Astrocyte (in vitro differentiated cells and primary cell): Measurements from ENCODE around the gene KPNA1.

Experiments
- EZH2 ChIP-seq: IDR thresholded peaks from 2 replicates; pipeline ENCODE4 v1.6.1; 2012; ENCODE audit warnings: mild to moderate bottlenecking, low read length, inconsistent platforms; ENCODE audit not compliant: insufficient read depth
- TF ChIP-seq, protein P1 (sequence below): IDR thresholded peaks from 2 replicates; pipeline ENCODE4 v1.5.1; 2011; ENCODE audit warnings: low read depth, mild to moderate bottlenecking, inconsistent platforms, low read length, moderate library complexity; ENCODE audit not compliant: insufficient read depth

DNA sequence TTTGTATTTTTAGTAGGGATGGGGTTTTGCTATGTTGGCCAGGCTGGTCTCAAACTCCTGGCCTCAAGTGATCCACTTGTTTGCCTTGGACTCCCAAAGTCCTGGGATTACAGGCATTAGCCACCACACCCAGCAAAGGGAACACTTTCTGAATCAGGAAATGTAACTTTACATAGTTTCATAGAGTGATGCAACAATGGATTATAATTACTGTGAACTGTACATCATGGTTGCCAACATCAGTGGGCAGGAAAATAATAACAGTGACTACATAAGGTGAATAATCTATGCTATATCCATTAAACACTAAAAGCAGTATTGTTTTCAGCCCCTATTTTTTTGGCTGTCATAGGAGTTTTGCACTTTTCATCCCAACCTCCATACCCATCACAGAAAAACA lies 5.0 kb upstream of the KPNA1 start:
- TF ChIP-seq, protein P1, sequence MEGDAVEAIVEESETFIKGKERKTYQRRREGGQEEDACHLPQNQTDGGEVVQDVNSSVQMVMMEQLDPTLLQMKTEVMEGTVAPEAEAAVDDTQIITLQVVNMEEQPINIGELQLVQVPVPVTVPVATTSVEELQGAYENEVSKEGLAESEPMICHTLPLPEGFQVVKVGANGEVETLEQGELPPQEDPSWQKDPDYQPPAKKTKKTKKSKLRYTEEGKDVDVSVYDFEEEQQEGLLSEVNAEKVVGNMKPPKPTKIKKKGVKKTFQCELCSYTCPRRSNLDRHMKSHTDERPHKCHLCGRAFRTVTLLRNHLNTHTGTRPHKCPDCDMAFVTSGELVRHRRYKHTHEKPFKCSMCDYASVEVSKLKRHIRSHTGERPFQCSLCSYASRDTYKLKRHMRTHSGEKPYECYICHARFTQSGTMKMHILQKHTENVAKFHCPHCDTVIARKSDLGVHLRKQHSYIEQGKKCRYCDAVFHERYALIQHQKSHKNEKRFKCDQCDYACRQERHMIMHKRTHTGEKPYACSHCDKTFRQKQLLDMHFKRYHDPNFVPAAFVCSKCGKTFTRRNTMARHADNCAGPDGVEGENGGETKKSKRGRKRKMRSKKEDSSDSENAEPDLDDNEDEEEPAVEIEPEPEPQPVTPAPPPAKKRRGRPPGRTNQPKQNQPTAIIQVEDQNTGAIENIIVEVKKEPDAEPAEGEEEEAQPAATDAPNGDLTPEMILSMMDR = no peak
- no peak for TF ChIP-seq EZH2
